GM21529 (cell line): ENCODE results near the gene OPRD1.
A peak's percentile ranks its signal among the peaks of the same experiment; 100 is the strongest.
"Not testable (repeated sequence)": the region's sequence is repeated elsewhere in the genome, so short reads cannot be mapped to it uniquely, and the experiment has no call there.

ENCODE experiments used
- ATAC-seq: cut with Tn5 transposase; IDR thresholded peaks from one replicate; pipeline ENCODE4 v1.9.1; 2021; ENCODE audit not compliant: unreplicated experiment

Gene OPRD1

DNA sequence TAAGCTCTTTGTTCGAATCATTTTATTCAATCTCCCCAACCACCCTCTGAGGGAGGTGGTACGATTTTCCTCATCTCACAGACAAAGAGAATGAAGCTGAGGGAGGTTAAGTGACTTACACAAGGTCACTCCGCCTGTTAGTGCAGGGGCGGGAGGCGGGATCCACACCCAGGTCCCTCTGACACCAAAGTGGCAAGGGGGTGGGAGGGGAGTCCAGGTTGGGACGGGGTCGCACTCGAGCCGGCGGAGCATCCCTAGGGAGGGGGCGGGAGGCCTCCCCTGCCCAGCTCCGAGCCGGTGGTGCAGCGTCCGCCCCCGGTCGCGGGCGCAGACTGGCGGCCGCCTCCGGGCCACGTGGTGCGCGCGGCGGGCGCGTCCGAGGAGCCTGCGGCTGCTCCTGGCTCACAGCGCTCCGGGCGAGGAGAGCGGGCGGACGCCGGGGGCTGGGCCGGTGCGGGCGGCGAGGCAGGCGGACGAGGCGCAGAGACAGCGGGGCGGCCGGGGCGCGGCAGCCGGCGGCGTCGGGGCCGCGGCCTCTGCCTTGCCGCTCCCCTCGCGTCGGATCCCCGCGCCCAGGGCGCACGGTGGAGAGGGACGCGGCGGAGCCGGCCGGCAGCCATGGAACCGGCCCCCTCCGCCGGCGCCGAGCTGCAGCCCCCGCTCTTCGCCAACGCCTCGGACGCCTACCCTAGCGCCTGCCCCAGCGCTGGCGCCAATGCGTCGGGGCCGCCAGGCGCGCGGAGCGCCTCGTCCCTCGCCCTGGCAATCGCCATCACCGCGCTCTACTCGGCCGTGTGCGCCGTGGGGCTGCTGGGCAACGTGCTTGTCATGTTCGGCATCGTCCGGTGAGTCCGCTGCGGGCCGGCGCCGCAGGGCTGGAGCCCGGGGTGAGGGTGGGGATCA lies at the start of gene OPRD1:
OPRD1 (plus strand) TSS at position 405 of the 903 bp plus-strand sequence; CDS start at position 619, 214 bp downstream.
- ATAC-seq, result no peak

DNA sequence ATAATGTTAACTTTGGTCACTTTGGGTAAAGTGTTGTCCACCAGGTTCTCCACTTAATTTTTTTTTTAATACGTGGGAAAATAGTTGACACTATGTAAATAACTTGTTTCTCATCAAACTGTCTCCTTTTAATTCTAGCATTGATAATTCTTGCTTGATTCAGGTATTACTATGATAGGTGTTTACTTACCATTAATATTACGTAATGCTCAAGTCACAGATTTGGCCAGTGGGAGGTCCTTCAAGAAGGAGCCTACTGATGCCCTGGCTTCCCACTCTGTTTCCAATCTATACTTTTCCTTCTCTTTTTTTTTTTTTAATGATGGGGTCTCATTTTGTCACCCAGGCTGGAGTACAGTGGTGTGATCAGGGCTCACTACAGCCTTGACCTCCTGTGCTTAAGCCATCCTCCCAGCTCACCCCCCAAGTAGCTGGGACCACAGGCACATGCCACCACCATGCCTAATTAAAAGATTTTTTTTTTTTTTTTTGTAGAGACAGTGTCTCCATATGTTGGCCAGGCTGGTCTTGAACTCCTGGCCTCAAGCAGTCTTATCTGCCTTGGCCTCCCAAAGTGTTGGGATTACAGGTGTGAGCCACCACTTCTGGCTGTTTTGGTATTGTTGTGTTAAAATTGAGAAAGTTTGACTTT lies 45.3 kb upstream of the OPRD1 start:
- ATAC-seq, result no peak

DNA sequence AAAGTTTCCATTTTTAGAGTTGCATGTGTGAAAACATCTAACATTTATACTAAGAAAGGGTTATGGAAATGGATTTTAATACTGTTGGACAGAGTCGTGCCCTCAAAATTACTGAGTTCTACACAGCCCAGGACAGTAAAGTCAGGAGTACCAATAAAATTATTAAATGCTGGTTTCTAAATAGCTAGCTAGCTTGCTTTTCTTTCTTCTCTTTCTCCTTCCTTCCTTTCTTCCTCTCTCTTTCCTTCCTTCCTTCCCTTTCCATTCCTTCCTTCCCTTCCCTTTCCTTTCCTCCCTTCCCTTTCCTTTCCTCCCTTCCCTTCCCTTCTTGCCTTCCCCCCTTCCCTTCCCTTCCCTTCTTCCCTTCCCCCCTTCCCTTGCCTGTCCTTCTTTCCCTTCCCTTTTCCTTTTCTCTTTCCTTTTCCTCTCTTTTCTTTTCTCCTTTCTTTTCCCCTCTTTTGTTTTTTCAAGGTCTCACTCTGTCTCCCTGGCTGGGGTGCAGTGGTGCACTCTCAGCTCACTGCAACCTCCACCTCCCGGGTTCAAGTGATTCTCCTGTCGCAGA lies 41.3 kb upstream of the OPRD1 start:
- ATAC-seq, result no peak

DNA sequence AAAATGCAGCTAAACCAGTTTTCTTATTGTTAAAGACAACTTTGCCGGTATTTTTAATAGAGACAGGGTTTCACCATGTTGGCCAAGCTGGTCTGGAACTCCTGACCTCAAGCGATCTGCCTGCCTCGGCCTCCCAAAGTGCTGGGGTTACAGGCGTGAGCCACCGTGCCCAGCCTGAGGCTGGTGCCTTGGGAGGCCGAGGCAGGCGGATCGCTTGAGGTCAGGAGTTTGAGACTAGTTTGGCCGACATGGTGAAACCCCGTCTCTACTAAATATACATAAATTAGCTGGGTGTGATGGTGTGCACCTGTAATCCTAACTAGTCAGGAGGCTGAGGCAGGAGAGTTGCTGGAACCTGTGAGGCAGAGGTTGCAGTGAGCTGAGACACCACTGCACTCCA lies 40.0 kb upstream of the OPRD1 start:
- not testable (repeated sequence) for ATAC-seq

DNA sequence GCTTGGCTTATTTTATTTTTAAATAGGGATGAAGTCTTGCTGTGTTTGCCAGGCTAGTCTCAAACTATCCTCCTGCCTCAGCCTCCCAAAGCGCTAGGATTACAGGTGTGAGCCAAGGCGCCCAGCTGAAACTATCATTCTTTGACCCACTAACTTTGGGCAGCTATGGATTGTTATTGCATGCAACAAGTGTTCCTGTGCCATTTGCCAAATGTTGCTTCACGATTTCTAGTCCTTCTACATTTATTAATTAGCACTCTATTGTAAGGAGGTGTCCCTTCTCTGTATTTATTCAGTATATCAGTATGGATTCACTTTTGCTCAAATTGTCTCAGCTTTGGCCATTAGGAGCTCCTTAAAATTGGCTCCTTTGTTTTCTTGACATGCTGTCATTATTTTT lies 38.9 kb upstream of the OPRD1 start:
- ATAC-seq, result no peak

DNA sequence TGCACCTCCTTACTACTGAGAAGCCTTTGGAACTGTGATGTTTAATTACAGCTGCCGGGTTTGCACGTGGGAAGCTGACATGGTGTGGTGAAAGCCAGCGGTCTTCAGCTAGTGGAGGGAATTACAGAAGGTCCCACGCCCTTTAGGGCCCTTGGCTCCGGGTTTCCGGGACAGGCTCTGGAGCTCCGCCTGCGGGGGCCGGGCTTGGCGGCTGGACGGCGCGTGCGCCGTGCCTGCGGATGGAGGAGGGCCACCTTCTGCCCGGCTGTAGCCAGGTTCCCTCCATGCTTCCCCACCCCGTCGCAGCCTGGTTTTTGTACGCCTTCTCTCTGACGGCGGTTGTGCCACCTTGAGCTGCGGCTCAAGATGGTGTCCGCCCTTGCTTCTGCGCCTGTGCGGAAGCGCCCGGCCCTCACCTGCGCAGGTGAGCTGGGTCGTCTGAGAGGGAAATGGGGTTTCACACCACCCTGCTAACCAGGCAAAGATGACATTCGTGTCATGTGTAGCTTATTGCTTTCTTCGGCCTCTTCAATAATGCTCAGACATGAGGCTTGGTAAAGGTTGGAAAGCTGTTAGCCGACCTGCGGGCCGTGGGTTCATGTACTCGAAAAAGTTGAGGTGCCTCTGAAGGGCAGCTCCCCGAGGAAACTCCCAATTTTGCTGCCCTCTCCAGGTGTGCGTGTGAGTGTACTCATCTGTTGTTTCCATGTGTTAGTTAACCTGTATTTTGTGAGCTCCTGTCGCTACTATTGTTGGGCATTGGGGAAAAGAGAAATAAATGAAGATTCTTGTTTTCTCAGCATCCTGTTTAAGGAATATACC lies 36.6 kb upstream of the OPRD1 start:
- ATAC-seq, result peak; percentile 61

DNA sequence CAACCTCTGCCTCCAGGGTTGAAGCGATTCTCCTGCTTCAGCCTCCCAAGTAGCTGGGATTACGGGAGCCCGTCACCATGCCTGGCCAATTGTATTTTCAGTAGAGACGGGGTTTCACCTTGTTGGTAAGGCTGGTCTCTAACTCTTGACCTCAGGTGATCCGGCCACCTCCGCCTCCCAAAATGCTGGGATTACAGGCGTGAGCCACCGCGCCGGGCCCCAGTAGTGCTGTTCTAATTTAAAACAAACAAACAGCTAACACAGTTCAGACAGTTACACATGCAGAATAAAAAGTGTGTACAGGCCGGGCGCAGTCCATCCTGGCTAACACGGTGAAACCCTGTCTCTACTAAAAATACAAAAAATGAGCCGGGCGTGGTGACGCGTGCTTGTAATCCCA lies 35.6 kb upstream of the OPRD1 start:
- no peak for ATAC-seq

DNA sequence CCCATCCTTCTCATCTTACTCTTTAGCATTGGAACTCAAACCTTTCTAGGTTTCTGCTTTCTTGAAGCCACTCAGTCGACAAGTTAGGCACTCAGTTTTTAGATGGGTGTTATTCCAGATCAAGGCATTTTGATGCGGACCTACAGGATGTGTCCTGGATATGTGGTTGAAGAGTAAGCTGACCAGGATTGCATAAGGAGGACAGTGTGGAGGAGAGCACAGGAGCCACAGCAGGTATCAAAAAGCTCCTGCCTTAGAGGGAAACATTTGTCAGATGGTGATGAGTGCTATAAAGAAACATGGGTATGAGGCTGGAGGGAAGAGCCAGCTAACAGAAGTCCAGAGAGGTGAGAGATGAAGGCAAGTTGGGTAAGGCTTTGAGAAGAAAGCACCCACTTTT lies 33.9 kb upstream of the OPRD1 start:
- no peak for ATAC-seq

DNA sequence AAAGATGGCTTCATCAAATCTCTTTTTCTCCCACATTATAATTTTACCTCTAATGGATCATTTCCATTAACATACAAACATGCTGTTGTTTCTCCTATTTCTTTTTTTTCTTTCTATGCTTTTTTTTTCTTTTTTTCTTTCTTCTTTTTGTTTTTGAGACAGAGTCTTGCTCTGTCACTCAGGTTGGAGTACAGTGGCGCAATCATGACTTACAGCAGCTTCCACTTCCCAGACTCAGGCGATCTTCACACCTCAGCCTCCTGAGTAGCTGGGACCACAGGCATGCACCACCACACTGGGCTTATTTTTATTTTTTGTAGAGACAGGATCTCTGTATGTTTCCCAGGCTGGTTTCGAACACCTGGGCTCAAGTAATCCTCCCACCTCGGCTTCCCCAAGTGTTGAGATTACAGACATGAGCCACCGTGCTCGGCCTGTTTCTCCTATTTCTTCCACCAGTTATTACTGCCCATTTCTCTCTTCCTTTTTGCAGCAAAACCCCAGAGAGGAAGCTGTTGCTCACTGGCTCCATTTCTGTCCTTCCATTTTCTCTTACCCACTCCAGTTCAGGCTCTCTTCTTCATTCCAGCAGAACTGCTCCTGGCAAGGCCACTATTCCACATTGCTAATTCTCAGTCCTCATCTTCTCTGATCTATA lies 32.1 kb upstream of the OPRD1 start:
- ATAC-seq, result no peak

DNA sequence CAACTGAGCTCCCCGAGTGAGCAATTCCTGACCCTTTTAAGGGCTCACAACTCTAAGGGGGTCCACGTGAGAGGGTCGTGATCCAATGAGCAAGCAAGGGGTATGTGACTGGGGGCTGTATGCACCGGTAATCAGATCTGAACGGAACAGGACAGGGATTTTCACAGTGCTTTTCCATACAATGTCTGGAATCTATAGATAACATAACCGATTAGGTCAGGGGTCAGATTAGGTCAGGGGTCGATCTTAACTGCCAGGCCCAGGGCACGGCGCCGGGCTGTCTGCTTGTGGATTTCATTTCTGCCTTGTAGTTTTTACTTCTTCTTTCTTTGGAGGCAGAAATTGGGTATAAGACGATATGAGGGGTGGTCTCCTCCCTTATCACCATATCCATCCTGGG lies 30.7 kb upstream of the OPRD1 start:
- ATAC-seq, result no peak

DNA sequence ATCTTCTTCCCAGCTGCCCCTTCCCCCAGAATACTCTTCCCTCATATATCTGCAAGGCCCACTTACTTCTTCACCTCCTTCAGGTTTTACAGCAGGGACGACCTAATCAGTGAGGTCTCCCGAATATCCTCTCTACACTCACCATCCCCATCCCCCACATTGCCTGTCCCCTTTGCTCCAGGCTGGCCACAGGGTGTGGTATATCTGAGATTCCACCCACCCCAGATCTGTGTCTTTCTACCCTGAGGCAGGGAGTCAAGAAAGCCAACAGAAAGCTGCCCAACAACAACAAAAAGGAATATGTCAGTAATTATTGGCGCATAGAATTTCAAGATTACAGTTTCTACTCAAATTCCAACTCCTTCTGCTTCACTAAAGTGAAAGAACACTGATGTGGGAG lies 30.0 kb upstream of the OPRD1 start:
- no peak for ATAC-seq

DNA sequence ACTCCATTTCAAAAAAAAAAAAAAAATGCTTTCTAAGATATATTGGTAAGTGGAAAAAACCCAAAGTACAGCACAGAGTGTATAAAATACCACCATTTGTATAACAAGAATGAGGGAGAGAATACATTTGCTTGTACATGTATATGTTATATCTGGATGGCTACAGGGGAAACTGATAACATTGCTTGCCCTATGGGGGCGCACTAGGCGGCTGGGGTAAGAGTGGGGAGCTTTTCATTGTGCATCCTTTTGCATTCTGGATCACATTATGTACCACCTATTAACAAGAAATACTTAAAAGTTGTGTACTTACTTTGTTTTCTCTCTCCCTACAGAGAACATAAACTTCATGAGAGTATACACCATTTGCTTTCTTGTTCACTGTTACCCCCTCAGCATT lies 28.6 kb upstream of the OPRD1 start:
- no peak for ATAC-seq

DNA sequence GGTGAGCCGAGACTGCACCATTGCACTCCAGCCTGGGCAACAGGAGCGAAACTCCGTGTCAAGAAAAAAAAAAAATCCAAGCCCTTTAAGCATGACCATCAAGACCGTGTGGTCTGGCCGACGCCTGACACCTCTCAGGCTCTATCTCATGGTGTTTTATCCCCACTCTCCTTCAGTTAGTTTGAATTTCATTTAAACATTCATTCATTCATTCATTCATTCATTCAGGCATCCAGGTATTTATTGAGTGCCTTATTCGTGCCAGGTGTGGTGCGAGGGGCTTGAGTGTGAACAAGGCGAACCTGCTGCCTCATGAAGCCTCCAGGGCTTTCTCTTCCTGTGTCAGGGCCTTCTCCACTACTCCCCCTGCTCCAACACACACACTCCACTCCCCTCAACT lies 22.6 kb upstream of the OPRD1 start:
- ATAC-seq, result no peak

DNA sequence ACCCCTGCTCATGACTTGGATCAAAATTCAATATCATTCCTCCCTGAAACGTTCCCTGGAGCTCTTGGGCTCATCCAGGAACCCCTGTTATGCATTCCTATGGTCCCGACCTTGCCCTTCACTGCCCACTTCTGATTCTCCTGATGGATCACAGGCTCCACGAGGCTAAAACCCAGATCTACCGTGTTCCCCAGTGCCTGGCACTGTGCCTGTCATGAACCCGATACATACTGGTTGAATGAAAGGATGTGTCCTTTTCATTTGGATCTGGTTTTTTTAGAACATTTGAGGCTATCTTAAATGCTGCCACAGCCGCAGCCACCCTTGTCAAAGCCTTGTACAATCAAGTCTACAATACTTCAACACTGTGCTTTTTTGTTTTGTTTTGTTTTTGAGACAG lies 22.2 kb upstream of the OPRD1 start:
- no peak for ATAC-seq

DNA sequence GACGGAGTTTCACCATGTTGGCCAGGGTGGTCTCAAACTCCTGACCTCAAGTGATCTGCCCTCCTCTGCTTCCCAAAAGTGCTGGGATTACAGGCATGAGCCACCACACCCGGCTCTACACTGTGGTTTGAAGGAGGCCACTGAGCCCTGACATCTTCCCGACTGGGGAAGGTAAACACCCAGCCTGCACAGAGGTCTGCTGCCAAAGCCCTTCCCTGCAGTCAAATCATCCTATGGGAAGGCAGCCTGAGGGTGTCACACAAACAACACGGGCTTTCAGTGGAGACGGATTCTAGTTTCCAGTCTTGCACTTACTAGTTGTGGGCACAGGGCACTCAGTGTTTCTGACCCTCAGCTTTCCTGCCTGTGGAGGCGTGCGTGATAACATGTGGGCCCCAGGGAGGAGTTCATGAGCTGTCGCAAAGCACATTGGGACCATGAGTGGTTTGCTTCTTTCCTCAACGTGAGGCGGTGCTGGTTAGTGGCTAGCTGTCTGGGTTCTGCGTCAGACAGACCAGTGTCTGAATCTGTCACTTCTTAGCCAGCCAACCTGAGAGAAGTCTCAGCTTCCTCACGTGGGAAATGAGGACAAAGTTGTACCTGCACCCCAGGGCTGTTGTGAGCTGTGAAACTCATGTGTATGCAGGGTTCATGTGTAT lies 21.5 kb upstream of the OPRD1 start:
- ATAC-seq, result no peak

DNA sequence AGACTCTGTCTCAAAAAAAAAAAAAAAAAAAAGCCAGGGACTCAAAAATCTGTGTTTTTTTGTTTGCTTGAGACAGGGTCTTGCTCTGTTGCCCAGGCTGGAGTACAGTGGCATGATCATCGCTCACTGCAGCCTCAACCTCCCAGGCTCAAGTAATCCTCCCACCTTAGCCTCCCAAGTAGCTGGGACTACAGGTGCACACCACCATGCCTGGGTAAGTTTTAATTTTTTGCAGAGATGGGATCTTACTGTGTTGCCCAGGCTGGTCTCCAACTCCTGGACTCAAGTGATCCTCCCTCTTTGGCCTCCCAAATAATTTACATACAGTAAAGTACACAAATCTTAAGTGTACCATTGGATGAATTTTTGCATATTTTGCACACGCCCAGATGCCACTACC lies 20.0 kb upstream of the OPRD1 start:
- ATAC-seq, result not testable (repeated sequence)

DNA sequence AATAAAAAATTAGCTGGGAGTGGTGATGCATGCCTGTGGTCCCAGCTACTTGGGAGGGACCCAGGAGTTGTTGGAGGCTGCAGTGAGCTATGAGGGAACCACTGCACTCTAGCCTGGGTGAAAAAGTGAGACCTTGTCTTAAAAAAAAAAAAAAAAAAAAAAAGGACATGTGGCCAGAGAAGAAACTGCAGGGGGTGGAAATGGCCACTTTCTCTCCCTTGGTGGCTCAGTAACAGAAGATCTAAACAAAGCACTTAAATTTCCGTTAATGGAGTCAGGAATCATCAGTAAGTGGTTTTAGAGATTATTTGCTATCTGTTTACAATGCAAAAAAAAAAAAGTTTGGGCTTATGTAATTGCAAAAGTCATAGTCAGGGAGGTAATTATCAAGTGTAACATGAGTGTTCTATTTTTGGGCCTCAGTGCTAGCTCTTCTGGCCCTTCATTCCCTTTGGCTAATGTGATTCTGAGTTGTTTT lies 19.3 kb upstream of the OPRD1 start:
- ATAC-seq, result no peak

DNA sequence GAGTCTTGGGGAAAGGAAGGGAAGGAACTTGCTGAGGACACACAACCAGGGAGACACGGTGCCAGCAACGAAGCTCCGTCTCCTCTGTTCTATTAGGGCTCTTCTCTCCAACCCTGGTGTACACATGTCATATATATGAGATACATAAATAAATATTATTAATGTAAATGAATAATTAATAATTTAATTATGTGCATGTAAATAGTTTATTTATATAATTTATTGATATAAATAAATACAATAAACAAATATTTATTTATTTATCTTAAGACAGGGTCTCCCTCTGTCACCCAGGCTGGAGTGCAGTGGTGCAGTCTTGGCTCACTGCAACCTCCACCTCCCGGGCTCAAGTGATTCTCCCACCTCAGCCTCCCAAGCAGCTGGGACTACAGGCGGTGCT lies 17.4 kb upstream of the OPRD1 start:
- ATAC-seq, result not testable (repeated sequence)

DNA sequence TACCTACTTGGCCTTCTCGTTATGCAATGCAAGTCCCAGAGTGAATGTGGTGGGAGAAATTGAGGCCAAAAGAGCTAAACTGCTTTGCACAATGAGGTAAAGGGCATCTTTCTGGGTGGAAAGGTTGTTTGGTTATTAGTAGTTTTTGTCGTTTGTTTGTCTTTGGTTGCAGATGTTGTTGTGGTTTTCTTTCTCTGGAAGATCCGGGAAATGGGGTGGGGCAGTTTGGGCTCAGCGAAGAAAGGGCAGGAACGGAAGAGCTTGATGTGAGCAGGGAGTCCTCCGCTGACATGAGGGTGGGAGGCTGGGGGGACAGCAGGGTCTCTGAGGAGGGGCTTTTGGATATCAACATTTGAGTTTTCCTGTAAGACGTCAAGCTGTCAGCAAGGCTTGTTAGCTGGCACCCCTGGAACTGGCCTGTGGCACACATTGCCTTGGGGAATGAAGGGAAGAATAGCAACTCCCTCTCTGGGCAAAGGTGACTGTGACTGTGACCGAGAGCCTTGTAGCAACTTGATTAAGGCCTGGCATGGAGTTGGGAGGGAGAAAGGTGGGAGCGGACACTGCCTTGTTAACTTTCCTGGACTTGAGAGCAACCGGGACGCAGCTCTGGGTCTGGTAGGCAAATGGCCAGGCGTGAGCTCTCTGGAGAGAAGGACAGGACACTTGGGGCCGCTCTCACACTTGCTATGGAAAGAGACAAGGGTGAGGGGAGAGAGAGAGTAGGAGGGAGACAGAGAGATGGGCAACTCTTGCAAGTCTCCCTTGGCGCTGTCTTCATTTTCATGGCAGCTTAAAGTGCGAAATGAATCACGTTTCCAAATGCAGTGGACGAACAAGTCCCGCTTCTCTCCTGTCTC lies 15.4 kb upstream of the OPRD1 start:
- no peak for ATAC-seq
